ENCODE data around the gene RPL12. TPM values are rescaled to one million over a fixed set of nuclear protein-coding genes. Genes with fewer than 3 reads are reported as not detected.

RPL12 gene
- total RNA-seq, 1 experiment from 2014 or later: 1,114 TPM

DNA sequence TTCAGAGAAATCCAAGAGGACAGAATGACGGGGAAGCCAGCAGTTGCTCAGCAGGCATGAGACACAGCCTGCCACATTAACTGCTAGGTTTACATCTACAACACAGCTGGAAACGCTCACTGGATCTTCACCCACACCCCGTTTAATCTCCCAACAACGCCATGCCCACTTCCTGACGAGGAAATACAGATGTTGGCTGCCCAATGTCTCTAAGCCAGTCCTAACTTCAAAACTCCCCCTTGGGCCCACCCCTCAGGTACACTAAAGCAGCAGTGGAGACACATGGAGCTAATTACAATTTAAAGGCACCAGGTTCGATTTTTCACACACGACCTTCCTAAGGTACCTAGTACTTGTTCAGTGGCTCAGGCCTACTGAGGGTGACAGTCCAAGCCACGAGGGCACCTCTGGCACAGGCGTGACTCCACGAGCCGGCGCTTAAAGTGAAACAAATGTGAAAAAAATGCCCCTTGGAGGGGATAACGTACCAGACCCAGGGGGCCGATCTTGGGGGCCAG, 904 bp downstream of the RPL12 start:
- DNase-seq (ENCODE audit: low spot score): peak; percentile 51
- Histone ChIP-seq H3K27me3 (replicated peaks; ENCODE audit: insufficient read depth, low read depth, low read length, poor library complexity) (no peaks in the 10 kb centered on the region), H3K4me3 (ENCODE audit: low read depth, low read length, poor library complexity, severe bottlenecking) (peak overlapping the region; percentile 84), H3K27ac (ENCODE audit: low read depth, low read length, poor library complexity, severe bottlenecking) (peak overlapping the region; percentile 96), H3K9me3 (ENCODE audit: low read depth, low read length, poor library complexity, severe bottlenecking) (no peaks in the 10 kb centered on the region), H3K4me1 (ENCODE audit: insufficient read depth, low read length, poor library complexity, severe bottlenecking) (peaks cover 14% of the 10 kb centered on the region), H3K36me3 (ENCODE audit: insufficient read depth, low read length, poor library complexity, severe bottlenecking) (peaks cover 59% of the 10 kb centered on the region)
- TF ChIP-seq EZH2 (IDR thresholded peaks at IDR 0.05; ENCODE audit: borderline replicate concordance, low read depth, low read length, poor library complexity, severe bottlenecking): no peak
- TF ChIP-seq, protein P1, sequence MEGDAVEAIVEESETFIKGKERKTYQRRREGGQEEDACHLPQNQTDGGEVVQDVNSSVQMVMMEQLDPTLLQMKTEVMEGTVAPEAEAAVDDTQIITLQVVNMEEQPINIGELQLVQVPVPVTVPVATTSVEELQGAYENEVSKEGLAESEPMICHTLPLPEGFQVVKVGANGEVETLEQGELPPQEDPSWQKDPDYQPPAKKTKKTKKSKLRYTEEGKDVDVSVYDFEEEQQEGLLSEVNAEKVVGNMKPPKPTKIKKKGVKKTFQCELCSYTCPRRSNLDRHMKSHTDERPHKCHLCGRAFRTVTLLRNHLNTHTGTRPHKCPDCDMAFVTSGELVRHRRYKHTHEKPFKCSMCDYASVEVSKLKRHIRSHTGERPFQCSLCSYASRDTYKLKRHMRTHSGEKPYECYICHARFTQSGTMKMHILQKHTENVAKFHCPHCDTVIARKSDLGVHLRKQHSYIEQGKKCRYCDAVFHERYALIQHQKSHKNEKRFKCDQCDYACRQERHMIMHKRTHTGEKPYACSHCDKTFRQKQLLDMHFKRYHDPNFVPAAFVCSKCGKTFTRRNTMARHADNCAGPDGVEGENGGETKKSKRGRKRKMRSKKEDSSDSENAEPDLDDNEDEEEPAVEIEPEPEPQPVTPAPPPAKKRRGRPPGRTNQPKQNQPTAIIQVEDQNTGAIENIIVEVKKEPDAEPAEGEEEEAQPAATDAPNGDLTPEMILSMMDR (conservative IDR thresholded peaks at IDR 0.05; ENCODE audit: low read depth, low read length): no peak
- ChIA-PET CTCF (no interaction called here), POLR2A (ENCODE audit: low non-redundant PET) (no interaction called here)
- no TSS peak for BruUV-seq (replicated peaks)
- intact Hi-C loops (cut with micrococcal nuclease; ENCODE audit: unreplicated experiment): no loop called here

DNA sequence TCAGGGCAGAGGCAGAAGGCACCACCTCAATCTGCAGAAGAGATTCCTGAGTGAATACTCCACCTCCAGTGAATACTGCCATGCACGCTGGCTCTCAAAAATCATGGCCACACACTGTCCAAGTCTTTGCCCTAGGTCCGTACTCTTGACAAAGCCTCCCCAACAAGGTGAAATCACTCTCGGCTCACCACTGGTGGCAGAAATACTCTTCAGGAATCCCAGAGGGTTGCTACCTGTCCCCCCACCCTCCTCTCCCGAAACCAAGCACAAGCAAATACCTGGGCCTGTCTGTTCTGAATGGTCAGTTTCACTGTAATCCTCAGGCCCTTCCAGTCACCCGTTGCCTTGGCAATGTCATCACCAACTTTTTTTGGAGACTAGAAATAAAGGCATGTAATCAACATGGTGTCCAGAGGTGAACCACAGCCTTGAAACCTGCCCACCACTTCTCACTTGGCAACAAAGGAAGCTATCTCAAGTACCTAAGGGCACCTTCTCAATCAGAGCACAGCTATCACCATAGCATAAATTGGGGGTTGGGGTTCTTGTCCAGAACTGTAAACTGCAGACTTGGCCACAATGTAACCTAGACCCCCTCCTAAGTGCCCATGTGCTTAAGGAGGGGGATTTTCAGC, 1.8 kb downstream of the RPL12 start:
- DNase-seq (ENCODE audit: low spot score): no peak
- POLR2A ChIA-PET (ENCODE audit: low non-redundant PET): no interaction called here
- no peak for TF ChIP-seq EZH2 (IDR thresholded peaks at IDR 0.05; ENCODE audit: borderline replicate concordance, low read depth, low read length, poor library complexity, severe bottlenecking)
- TF ChIP-seq, protein P1 (conservative IDR thresholded peaks at IDR 0.05; ENCODE audit: low read depth, low read length): no peak
- Histone ChIP-seq H3K9me3 (ENCODE audit: low read depth, low read length, poor library complexity, severe bottlenecking) (peaks cover 2% of the 10 kb centered on the region), H3K4me1 (ENCODE audit: insufficient read depth, low read length, poor library complexity, severe bottlenecking) (peaks cover 14% of the 10 kb centered on the region), H3K27ac (ENCODE audit: low read depth, low read length, poor library complexity, severe bottlenecking) (peak overlapping the region; percentile 96), H3K4me3 (ENCODE audit: low read depth, low read length, poor library complexity, severe bottlenecking) (peak overlapping the region; percentile 84), H3K36me3 (ENCODE audit: insufficient read depth, low read length, poor library complexity, severe bottlenecking) (peaks cover 65% of the 10 kb centered on the region), H3K27me3 (replicated peaks; ENCODE audit: insufficient read depth, low read depth, low read length, poor library complexity) (no peaks in the 10 kb centered on the region)
- CTCF ChIA-PET: no interaction called here
- no TSS peak for BruUV-seq (replicated peaks)
- intact Hi-C loops (cut with micrococcal nuclease; ENCODE audit: unreplicated experiment): no loop called here

DNA sequence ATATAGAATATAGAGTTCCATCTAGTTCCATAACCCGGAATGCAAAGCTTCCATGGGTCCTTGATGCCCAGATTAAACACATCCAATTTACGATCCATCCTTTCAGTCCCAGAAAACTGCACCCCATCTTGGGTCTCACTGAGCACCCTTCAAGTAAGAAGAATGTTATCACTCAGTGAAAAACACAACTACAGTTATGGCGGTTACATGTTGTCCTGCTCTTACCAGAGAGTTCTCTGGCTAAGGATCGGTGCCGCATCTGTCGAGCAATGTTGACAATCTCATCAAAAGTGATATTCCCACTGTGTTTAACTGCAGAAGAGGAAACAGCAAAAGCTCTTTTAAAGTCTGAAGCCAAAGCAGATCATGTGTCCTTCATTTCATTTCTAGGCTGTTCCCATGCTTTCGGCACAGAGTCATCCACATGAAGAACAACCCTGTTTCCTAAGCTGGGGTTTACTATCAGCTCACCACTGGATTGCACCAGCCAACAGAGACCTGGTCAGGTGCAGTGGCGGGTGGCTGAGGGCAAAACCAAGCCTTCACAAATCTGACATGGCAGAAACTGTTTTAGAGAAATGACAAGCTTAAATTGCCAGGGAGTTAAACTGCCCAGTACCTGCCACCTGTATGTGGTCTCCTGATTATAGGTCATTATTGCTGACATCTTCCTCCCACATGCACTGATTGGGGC, 2.9 kb downstream of the RPL12 start:
- no peak for DNase-seq (ENCODE audit: low spot score)
- TF ChIP-seq, protein P1 (conservative IDR thresholded peaks at IDR 0.05; ENCODE audit: low read depth, low read length): no peak
- TF ChIP-seq EZH2 (IDR thresholded peaks at IDR 0.05; ENCODE audit: borderline replicate concordance, low read depth, low read length, poor library complexity, severe bottlenecking): no peak
- H3K27ac ChIP-seq (ENCODE audit: low read depth, low read length, poor library complexity, severe bottlenecking): peak overlapping the region; percentile 12
- no peaks in the 10 kb centered on the region for H3K27me3 ChIP-seq (replicated peaks; ENCODE audit: insufficient read depth, low read depth, low read length, poor library complexity)
- peaks cover 72% of the 10 kb centered on the region for H3K36me3 ChIP-seq (ENCODE audit: insufficient read depth, low read length, poor library complexity, severe bottlenecking)
- H3K9me3 ChIP-seq (ENCODE audit: low read depth, low read length, poor library complexity, severe bottlenecking): peaks cover 7% of the 10 kb centered on the region
- ChIA-PET POLR2A (ENCODE audit: low non-redundant PET) (interaction anchor here (0.5 kb wide), 1 partner anchor 11 kb away, joined by 8 read pairs; no protein-coding TSS in a partner anchor), CTCF (no interaction called here)
- peak overlapping the region; percentile 84 for H3K4me3 ChIP-seq (ENCODE audit: low read depth, low read length, poor library complexity, severe bottlenecking)
- peaks cover 14% of the 10 kb centered on the region for H3K4me1 ChIP-seq (ENCODE audit: insufficient read depth, low read length, poor library complexity, severe bottlenecking)
- BruUV-seq (replicated peaks): no TSS peak
- intact Hi-C loops (cut with micrococcal nuclease; ENCODE audit: unreplicated experiment): no loop called here

All from A673 (cell line).